GM04503 (cell line): Measurements from ENCODE around the gene PPFIBP2.

Experiments
- DNase-seq: peaks from one replicate; pipeline ENCODE4 v3.0.0-alpha.2; 2012; ENCODE audit warnings: low read depth

Gene PPFIBP2

DNA sequence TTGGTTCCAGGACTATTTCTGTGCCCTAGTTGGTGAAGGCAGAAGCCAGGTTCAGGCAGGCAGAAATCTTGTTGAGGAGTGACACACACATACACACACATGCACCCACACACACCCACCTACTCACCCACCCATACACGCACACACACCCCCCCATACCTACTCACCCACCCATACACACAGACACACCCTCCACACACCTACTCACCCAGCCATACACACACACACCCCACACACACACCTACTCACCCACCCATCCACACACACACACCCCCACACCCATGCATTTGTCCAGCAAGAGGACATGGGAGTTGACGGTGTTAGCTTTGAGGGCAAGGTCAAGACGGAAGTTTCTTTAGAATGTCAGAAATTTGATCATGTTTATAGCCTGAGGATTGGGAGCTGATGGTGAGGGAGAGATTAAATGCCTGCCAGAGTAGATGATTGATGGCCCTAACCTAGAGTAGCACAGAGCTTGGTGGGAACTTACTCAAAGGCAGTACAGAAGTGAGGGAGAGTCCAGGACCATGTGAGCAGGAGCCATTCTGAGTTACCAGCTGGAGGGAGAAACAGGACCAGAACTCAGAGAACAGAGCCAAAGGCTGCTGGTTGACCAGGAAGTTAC, 90.6 kb downstream of the PPFIBP2 start:
- DNase-seq: no peak

DNA sequence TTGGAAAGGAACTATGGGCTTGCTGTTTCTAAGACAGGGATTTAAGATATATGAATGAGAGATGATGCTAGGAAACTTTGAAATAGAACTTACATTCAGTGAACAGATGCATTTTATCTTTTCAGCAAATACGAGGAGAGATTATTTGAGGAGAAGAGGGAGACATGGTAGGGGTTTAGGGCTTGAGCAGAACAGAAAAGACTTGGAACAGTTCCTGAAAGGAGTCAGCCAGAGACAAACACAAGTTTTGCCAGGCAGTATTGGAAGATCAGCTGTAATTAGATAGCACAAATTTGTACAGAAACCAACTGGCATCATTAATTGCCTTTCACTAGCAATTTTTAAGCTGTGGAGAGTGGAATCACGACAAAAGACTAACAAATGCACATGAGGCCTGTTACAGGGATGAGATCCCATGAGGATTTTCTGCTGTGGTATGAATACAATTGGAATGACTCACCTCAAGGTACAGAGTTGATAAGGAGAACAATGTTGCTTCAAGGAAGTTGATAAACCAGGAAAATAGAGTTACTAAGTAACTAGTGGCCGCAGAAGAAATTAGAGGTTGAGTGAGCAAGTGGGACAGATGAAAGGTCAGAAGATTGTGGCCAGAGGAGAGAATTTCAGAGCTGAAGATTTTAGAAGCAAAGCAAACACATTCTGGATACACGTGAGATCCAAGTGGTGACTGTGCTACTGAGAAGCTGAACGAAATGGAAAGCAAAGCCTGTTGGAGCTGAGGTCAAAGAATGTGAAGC, 91.6 kb downstream of the PPFIBP2 start:
- no peak for DNase-seq

DNA sequence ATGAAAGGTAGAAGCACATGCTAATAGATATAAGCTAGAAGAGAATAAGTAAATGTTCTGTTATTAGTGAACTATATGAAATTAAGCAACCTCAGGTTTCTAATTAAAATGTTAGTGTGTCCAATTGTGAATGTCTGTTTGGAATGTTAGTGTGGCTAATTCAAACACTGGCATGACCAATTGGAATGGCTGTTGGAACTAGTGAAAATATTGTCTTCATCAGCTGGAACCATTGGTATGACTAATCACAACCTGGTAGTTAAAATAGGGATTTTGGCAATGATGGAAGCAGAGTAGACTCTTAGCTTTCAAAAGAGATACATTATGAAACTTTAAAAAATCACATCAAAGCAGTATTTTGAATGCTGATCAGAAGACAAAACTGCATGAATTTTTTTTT, 92.7 kb downstream of the PPFIBP2 start:
- no peak for DNase-seq

DNA sequence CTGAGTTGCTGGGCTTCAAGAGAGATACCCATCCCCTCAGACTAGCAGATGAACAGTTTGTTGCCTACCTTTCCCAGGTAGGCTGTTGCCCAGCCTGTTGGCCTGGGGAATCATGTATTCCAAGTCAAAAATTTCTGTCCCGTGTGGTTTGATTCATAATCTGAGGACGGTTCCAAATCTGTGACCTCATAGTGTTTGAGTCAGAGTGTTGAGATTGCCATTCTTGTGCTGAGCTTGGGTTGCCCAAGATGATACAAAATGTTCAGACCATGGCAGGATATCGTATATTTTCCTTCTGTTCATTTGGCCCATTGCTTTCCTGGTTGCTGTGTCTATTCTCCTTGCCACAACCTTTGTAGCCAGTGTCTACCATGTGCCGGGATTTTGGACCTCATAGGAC, 95.2 kb downstream of the PPFIBP2 start:
- no peak for DNase-seq

DNA sequence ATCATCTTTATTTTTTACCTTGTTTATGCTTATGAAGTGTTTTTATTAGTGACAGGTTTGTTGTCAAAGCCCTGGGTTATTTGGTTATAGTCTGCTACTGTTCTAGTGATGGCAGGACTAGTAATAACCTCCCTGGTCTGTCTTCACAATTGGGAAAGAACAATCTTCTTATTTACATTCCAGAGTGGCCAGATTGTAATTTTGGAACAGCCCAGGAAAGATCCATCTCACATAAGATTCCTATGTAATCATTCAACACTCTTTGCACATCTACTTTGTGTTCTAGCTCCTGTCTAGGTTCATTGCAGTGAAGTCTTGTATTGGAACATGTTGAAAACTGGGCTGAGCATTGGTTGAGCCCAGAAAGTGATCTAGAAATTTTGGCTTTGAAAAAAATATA, 95.7 kb downstream of the PPFIBP2 start:
- DNase-seq: no peak

DNA sequence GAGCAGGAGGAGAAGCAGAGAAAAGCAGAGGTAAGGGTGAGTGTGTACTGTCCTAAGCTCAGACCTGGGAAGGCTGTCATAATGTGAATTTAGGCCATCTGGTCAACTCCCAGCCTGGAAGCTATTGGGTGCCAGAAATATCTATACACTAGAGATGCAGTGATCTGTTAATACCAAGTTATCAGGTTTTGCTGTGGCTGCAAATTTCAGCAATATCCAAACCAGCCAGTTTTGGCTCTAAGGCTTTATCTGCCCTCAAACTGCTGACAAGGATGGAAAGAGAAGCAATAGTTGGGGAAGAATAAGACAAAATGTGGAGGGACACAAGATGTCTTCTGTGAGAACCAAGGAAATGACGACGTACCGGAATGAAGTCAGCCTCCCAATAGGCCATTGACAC, 96.6 kb downstream of the PPFIBP2 start:
- DNase-seq: no peak

DNA sequence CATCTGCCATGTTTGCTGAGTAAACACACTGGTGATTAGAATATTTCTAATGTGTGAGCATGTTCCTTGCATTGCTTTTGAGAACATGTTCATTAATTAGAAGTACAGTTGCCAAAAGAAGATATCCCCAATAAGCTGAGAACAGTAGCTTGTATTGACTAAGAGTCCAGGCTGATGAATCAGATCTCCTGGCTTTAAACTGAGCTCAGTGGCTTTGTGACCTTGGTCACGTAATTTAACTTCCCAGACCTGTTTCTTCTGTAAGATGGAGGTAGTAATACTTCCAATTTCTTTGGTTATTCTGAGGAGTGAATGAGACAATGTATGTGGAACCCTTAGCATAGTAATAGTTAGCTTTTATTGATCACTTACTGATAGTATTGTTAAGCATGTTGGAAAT, 97.6 kb downstream of the PPFIBP2 start:
- DNase-seq: no peak

- DNase-seq: no peak
These were observed 98.4 kb downstream of the PPFIBP2 start for GRCh38 chr11:7612056-7612660.

DNA sequence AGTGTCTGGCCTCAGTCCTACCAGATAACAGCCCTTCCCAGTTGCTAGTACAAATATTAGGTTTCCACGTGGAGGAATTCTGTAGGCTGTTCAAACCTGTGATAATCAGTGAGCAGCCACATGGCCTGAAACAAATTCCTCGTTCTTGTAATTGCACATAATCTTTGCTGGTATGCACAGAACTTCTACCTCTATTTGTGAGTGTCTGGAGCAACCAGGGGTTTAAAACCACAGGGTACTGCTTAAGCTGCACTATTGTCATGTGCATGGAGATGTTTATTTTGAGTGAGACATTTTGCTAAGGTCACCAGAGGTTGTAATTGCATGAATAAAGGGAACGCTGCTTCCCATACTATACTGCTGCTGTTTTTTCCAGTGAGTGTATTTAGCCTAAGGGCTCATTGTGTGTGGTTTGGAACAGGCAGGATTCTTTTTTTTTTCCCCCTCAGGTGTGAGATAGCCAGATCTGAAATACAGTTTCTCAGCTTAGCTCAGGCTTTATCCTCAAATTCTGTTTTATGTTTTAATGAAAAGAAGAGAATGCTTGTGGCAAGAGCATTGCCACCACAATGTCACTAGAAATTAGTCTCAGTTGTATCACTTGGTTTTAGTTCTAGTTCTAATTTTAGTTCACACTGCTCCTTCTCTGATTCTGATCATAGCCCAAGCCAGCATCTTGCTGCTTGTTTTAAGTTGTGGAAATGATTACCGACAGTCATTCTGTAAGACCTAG, 99.0 kb downstream of the PPFIBP2 start:
- DNase-seq: no peak

- DNase-seq: no peak
These were observed 99.6 kb downstream of the PPFIBP2 start for GRCh38 chr11:7613394-7613720.

- no peak for DNase-seq
These were observed 100.9 kb downstream of the PPFIBP2 start for GRCh38 chr11:7614656-7615055.

- no peak for DNase-seq
These were observed 103.2 kb downstream of the PPFIBP2 start for GRCh38 chr11:7617032-7617431.

- DNase-seq: no peak
These were observed 105.5 kb downstream of the PPFIBP2 start for GRCh38 chr11:7619322-7619721.

DNA sequence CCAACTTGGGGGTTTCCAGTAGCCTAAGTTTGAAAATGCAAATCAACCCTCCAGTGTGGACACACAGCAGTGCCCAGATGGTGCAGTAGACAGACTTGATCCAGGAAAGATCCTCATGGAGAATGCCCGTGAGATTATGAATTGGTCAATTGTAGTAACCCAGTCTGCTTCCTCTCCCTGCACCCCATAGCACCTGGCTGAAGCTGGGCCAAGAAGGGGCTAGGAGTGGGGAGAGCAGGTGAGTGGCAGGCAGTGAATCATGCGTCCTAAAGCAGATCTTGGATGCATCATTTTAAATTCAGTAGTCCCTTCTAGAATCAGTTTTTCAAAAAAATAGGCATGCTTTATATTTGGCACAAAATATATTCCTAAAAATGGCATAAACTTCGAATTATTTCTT, 107.3 kb downstream of the PPFIBP2 start:
- no peak for DNase-seq

DNA sequence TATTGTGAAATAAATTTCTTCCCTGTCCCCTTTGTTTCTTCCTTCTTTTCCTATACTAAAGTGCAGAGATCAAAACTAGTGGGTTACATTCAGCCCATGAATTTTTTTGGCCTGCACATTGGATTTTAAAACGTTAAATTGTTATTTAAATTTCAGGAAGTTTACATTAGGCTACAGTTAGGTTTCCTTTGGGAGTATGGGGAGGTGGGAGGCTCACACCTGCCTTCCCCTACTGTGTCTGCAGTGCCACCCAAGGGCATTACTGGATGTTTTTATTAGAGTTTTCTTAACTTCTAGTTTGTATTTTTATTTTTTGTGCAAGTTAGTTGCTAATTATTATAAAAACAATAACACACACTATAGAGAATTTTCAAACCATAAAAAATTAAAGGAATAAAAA, 107.8 kb downstream of the PPFIBP2 start:
- DNase-seq: no peak

DNA sequence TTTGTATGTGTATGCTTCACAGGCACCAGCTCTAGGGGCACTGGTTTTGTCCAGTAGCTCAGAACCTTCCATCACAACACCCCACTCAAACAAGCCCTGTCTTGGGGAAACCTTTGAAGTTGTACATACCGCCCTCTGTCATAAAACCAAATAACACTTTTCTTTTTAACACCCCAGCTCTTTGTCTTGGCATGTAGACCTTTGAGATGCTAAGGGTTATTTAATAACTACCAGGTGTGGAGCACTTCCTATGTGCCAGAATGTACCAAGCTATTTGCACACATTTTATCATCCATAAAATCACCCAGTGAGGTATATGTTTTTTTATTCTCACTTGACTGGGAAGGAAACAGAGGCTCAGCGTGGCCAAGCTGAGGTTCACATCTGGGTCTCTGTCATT, 108.9 kb downstream of the PPFIBP2 start:
- no peak for DNase-seq

DNA sequence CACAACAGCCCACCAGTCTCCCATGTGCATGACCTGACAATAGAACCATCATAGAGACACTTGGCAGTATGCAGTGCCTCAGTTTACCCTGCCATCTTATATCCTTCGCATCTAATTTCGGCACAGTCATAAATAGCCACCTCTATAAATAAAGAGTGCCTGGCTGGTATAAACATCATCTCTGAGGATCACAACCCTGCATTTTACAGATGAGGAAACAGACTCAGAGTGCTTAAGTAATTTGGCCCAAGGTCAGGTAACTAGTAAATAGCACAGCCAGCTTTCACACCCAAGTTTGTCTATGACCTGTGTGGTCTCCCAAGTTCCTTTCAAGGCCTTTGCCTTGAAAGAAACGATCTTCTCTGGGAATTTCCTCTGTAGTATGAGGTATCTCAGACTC, 114.9 kb downstream of the PPFIBP2 start:
- no peak for DNase-seq

DNA sequence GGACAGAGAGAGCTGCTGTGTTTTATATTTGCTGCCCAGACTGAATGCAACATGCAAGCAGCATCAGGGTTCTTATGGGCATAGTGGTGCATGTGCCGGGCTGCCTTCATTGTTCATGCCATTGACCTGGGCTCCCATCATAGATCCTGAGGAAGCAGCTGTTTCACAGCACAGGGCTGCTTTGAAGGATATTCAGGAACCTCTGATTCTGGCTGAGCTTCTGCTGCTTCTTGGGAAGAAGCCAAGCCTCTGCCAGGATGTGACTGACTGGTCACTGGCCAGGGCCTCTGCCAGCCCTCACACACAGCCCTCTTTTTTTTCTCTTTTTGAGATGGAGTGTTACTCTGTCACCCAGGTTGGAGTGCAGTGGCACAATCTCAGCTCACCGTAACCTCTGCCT, 116.2 kb downstream of the PPFIBP2 start:
- DNase-seq: no peak

DNA sequence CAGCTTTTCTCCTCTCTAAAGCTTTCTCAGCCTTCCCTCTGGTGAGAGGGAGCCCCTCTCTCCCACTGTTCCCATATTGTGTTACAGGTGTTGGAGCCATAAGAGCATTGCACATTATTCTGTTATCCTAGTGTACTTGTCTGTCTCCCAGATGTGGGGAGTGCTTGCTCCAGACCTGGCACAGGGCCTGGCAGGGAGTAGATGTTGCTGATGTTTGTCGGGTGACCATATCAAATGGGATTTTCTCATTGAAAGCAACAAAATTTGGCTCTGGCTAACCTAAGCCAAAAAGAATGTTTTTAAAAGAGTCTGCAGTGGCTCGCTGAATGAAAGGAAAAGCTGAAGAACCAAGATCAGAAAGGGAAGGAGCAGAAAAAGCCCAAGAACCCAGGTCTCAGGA, 118.4 kb downstream of the PPFIBP2 start:
- no peak for DNase-seq

GRCh38 chr11:7635137-7635536, 121.3 kb downstream of the PPFIBP2 start:
- no peak for DNase-seq

DNA sequence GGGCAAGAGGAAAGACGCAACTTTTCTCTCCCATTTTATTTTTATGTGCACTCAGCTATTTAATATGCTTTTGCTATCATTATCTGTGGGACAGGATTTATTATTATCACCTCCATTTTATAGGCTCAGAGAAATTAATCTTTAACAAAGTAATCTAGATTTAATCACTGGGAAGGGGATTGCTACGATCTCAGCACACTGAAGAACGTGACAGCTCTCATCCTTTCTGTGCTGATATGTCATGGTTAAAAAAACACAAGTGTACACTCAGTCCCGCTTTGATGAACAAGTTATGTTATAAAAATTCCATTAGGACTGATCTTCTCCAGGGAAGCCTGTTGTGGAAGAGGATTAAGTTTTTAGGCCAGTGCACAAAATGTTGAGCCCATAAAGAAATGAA, 121.9 kb downstream of the PPFIBP2 start:
- no peak for DNase-seq

GRCh38 chr11:7636350-7636749, 122.6 kb downstream of the PPFIBP2 start:
- DNase-seq: no peak
